B cell (primary cell): Measurements from ENCODE around the gene PITPNB. TPM values are rescaled to one million over a fixed set of nuclear protein-coding genes. Genes with fewer than 3 reads are reported as not detected.

Experiments
- ATAC-seq: fragments of 200-7000 bp; cut with Tn5 transposase; one replicate; pipeline ENCODE4 v1.10.0; 2021; ENCODE audit warnings: low read depth, mild to moderate bottlenecking, moderate number of reproducible peaks, moderate library complexity
- CTCF ChIA-PET: fragments of 350-600 bp; sonication (Branson Sonifier 250); formaldehyde crosslinking; loops from one replicate; lab custom pipeline; 2021; ENCODE audit warnings: antibody characterized with exemption, inconsistent platforms; lab: Charles Lee
- POLR2A ChIA-PET: fragments of 350-600 bp; sonication (Branson Sonifier 250); formaldehyde crosslinking; loops from one replicate; lab custom pipeline; 2021; ENCODE audit warnings: antibody characterized with exemption; lab: Charles Lee
- DNase-seq: peaks from one replicate; pipeline ENCODE4 v3.0.0; 2013
- H2AFZ ChIP-seq: 2 replicates; pipeline ENCODE4 v1.6.1; 2012; ENCODE audit warnings: mild to moderate bottlenecking, low read depth, low read length; ENCODE audit not compliant: insufficient read depth, poor library complexity, severe bottlenecking
- H3K27ac ChIP-seq, 2 donors: 1 replicate in 1 of 2; 2 replicates in 1 of 2; pipeline ENCODE4 v1.5.1; 2012 to 2013; ENCODE audit warnings: low read length in 2 of 2, mild to moderate bottlenecking in 2 of 2, moderate library complexity in 1 of 2
- H3K27me3 ChIP-seq, 4 experiments: fragments of 200-600 bp in 1 of 4; sonication (generic) in 1 of 4; replicated peaks in 1 of 4; 1 replicate in 2 of 4; 2 replicates in 2 of 4; pipeline versions ENCODE4 v1.6.1 to v1.7.0; 2013 to 2016; ENCODE audit warnings: low read length in 3 of 4, mild to moderate bottlenecking in 2 of 4, mixed read lengths in 1 of 4, moderate library complexity in 1 of 4; ENCODE audit not compliant: insufficient read depth in 4 of 4, control insufficient read depth in 3 of 4; ENCODE audit errors: control extremely low read depth in 1 of 4
- H3K36me3 ChIP-seq, 2 experiments: replicated peaks in 1 of 2; 1 replicate in 1 of 2; 2 replicates in 1 of 2; pipeline versions ENCODE4 v1.6.1 to v1.7.1; 2013; ENCODE audit warnings: low read length in 1 of 2; ENCODE audit not compliant: insufficient read depth in 2 of 2, control insufficient read depth in 1 of 2; ENCODE audit errors: control extremely low read depth in 1 of 2, extremely low read depth in 1 of 2
- H3K4me1 ChIP-seq, 2 donors: fragments of 200-600 bp in 1 of 2; sonication (generic) in 1 of 2; 1 replicate in 1 of 2; 2 replicates in 1 of 2; pipeline versions ENCODE4 v1.5.1 to v1.6.1; 2013 to 2017; ENCODE audit warnings: low read length in 2 of 2; ENCODE audit not compliant: control insufficient read depth in 2 of 2, insufficient read depth in 2 of 2
- H3K4me2 ChIP-seq: replicated peaks from 2 replicates; pipeline ENCODE3; 2012; ENCODE audit warnings: mild to moderate bottlenecking, low read depth, low read length; ENCODE audit not compliant: poor library complexity, severe bottlenecking
- H3K4me3 ChIP-seq, 5 experiments: fragments of 200-600 bp in 1 of 5; sonication (generic) in 1 of 5; 1 replicate in 3 of 5; 2 replicates in 2 of 5; pipeline versions ENCODE4 v1.5.1 to v1.7.0; 2011 to 2016; ENCODE audit warnings: low read length in 4 of 5, mild to moderate bottlenecking in 4 of 5, low read depth in 2 of 5, control low read depth in 1 of 5, moderate library complexity in 1 of 5; ENCODE audit not compliant: insufficient read depth in 1 of 5; ENCODE audit errors: control extremely low read depth in 1 of 5, extremely low read depth in 1 of 5
- H3K79me2 ChIP-seq: fragments of 200-600 bp; sonication (generic); one replicate; pipeline ENCODE4 v1.6.0; 2016; ENCODE audit warnings: low read length; ENCODE audit not compliant: control insufficient read depth, insufficient read depth
- H3K9ac ChIP-seq: fragments of 200-600 bp; sonication (generic); 2 replicates; pipeline ENCODE4 v1.6.1; 2017; ENCODE audit warnings: mild to moderate bottlenecking, low read length, moderate library complexity
- H3K9me3 ChIP-seq, 3 donors: one replicate each; pipeline versions ENCODE4 v1.6.1 to v1.7.1; 2013; ENCODE audit warnings: low read length in 2 of 3; ENCODE audit not compliant: control insufficient read depth in 2 of 3, insufficient read depth in 1 of 3; ENCODE audit errors: control extremely low read depth in 1 of 3
- H4K20me1 ChIP-seq: 2 replicates; pipeline ENCODE4 v1.6.0; 2012; ENCODE audit warnings: mild to moderate bottlenecking, low read length; ENCODE audit not compliant: insufficient read depth, control insufficient read depth, poor library complexity, severe bottlenecking
- H3K27ac Mint-ChIP-seq: one replicate; pipeline ENCODE4 v1.8.0; 2021; ENCODE audit warnings: mixed read lengths
- H3K27me3 Mint-ChIP-seq: one replicate; pipeline ENCODE4 v1.8.0; 2021; ENCODE audit warnings: mixed read lengths
- H3K4me1 Mint-ChIP-seq: one replicate; pipeline ENCODE4 v1.8.0; 2021; ENCODE audit warnings: mixed read lengths
- H3K4me3 Mint-ChIP-seq: one replicate; pipeline ENCODE4 v1.8.0; 2021; ENCODE audit warnings: mixed read lengths
- H3K9me3 Mint-ChIP-seq: one replicate; pipeline ENCODE4 v1.8.0; 2022; ENCODE audit warnings: mixed read lengths; ENCODE audit not compliant: insufficient read depth
- CTCF ChIP-seq: fragments of 200-600 bp; IDR thresholded peaks from one replicate; pipeline ENCODE4 v1.8.0; 2022; ENCODE audit warnings: antibody characterized with exemption, mild to moderate bottlenecking
- EZH2 ChIP-seq: IDR thresholded peaks from 2 replicates; pipeline ENCODE4 v1.6.1; 2012; ENCODE audit warnings: borderline replicate concordance, low read depth, mild to moderate bottlenecking, moderate library complexity, low read length; ENCODE audit not compliant: insufficient read depth, poor library complexity, severe bottlenecking
- WGBS: methylation state at CpG from one replicate; pipeline ENCODE4 v1.1.5; 2013; ENCODE audit warnings: missing lambda C conversion rate; ENCODE audit not compliant: insufficient coverage; 5-methylcytosine and 5-hydroxymethylcytosine counted together
- intact Hi-C: fragments of 100-400 bp; cut with micrococcal nuclease; formaldehyde crosslinking; loops from one replicate; pipeline ENCODE4 v1.10.0; 2022
- polyA plus RNA-seq: library from polyadenylated mRNA; depleted of rRNA; stranded (reverse); fragments of >200 nt; gene quantifications from 2 replicates; pipeline ENCODE4 v1.2.3, GENCODE V29; 2012
- total RNA-seq, 2 donors: library from RNA; stranded (reverse); fragments of 120-200 nt in 1 of 2; gene quantifications; 1 replicate in 1 of 2; 2 replicates in 1 of 2; pipeline versions ENCODE4 v1.2.3 to v1.2.4, GENCODE V29; 2013 to 2022

Gene PITPNB
- total and polyA plus RNA-seq, 2 donors (not counting 1 experiment from before 2014, with no cell fraction given), result 17.5 to 82.3 TPM

- Histone ChIP-seq H3K27me3 (no peaks in the 10 kb centered on the region), H3K4me2 (no peak overlapping the region), H3K79me2 (peaks cover 30% of the 10 kb centered on the region), H3K27ac (no peak overlapping the region), H3K9ac (no peak overlapping the region), H3K9me3 (no peaks in the 10 kb centered on the region), H3K36me3 (peaks cover 24 to 56% of the 10 kb centered on the region in 2 experiments), H4K20me1 (peaks cover 27% of the 10 kb centered on the region), H3K4me3 (no peak overlapping the region), H3K4me1 (peaks cover 0 to 5% of the 10 kb centered on the region in 2 donors), H2AFZ (no peak overlapping the region)
- ChIA-PET CTCF (interaction anchor here (0.8 to 3.6 kb wide), 6 partner anchors 9 to 110 kb away, joined by 3 to 18 read pairs (median 5); no protein-coding TSS in a partner anchor), POLR2A (no interaction called here)
- no peak for ATAC-seq
- Mint-ChIP-seq H3K4me3 (no peak overlapping the region), H3K27ac (no peak overlapping the region), H3K27me3 (no peaks in the 10 kb centered on the region), H3K4me1 (peaks cover 19% of the 10 kb centered on the region), H3K9me3 (no peaks in the 10 kb centered on the region)
- no peak for TF ChIP-seq CTCF
- TF ChIP-seq EZH2, result no peak
- no peak for DNase-seq
- WGBS, result no CpG with 5 or more reads among the region's 1 CpG
- intact Hi-C loops, result no loop called here
Measured at GRCh38 chr22:27900153-27900552, 18.9 kb downstream of the PITPNB start.

GRCh38 chr22:27896245-27896644 is 22.8 kb downstream of the PITPNB start:
- no peaks in the 10 kb centered on the region for H3K9me3 Mint-ChIP-seq
- ATAC-seq, result no peak
- intact Hi-C loops, result no loop called here
- Histone ChIP-seq H3K27ac (no peak overlapping the region), H3K79me2 (peaks cover 7% of the 10 kb centered on the region), H3K9me3 (no peaks in the 10 kb centered on the region), H3K9ac (no peak overlapping the region), H3K4me2 (no peak overlapping the region), H3K27me3 (no peaks in the 10 kb centered on the region), H3K4me1 (no peaks in the 10 kb centered on the region), H4K20me1 (peaks cover 11% of the 10 kb centered on the region), H3K36me3 (peaks cover 35 to 73% of the 10 kb centered on the region in 2 experiments), H2AFZ (no peak overlapping the region), H3K4me3 (no peak overlapping the region)
- H3K4me3 Mint-ChIP-seq, result no peak overlapping the region
- 93% methylated on average over 4 of the region's 6 CpGs for WGBS
- ChIA-PET POLR2A (no interaction called here), CTCF (interaction anchor here (1.2 kb wide), 1 partner anchor 10 kb away, joined by 6 read pairs; no protein-coding TSS in a partner anchor)
- no peaks in the 10 kb centered on the region for H3K27me3 Mint-ChIP-seq
- TF ChIP-seq EZH2, result no peak
- no peak for TF ChIP-seq CTCF
- peaks cover 11% of the 10 kb centered on the region for H3K4me1 Mint-ChIP-seq
- no peak for DNase-seq
- peak overlapping the region; percentile 56 for H3K27ac Mint-ChIP-seq
